ENCODE data around the gene KCNA3. TPM values are rescaled to one million over a fixed set of nuclear protein-coding genes. Genes with fewer than 3 reads are reported as not detected.

Gene KCNA3
- 1.4 TPM in 1 of 2 replicates, not detected in the other for total RNA-seq (ENCODE audit: low replicate concordance)

DNA sequence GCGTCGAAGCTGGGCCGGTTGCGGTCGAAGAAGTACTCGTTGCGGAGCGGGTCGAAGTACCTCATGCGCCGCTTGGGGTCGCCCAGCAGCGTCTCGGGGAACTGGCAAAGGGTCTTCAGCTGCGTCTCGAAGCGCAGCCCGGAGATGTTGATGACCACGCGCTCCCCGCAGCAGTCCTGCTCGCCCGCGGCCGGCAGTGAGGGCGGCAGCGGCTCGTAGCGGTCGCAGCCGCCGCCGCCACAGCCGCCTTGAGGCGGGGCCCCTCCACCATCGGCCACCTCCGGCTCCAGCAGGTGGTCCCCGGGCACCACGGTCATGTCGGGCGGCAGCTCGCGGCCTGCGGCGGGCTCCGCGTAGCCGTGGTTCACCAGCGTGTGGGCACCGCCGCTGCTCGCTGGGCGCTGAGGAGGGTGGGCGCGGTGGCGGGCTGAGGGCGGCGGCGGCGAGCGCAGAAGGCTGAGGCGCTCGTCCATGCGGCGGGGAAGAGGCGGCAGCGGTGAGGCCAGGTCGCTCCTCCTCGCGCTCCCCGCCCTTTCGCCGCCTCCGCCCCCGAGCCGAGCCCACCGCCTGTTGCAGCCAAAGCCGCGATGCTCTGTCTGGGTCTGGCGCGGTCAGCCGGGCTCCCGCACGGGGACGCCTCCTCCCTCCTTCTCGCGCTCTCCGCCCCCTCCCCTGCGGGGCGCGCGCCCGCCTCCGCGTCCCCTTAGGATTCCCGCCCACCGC lies at the start of gene KCNA3:
KCNA3 (minus strand) TSS at position 604 of the 723 bp plus-strand sequence; CDS start at position 473, 131 bp downstream.

Other genes with a start within 250 kb of the KCNA3 start
- not detected in 2 replicates for gene PROK1, start 223.8 kb downstream of the KCNA3 start, total RNA-seq (ENCODE audit: low replicate concordance)
- not detected in 2 replicates for gene KCNA10, start 155.8 kb downstream of the KCNA3 start, total RNA-seq (ENCODE audit: low replicate concordance)
- not detected in 2 replicates for gene KCNA2, start 68.6 kb downstream of the KCNA3 start, total RNA-seq (ENCODE audit: low replicate concordance)
- not detected in 2 replicates for gene CD53, start 198.2 kb upstream of the KCNA3 start, total RNA-seq (ENCODE audit: low replicate concordance)

Data from smooth muscle cell of the coronary artery (primary cell).